Kidney (tissue), 14 donors: ENCODE data around the gene BLVRA. TPM values are rescaled to one million over a fixed set of nuclear protein-coding genes. Genes with fewer than 3 reads are reported as not detected.
A peak's percentile ranks its signal among the peaks of the same experiment; 100 is the strongest.

ENCODE experiments used
- DNase-seq, 5 donors: peaks; one replicate each; pipeline ENCODE4 v3.0.0-alpha.2; 2013 to 2020
- FAIRE-seq: peaks from 2 replicates; lab custom pipeline; 2012; peaks lifted over from hg19 to GRCh38; lab: Jason Lieb, UNC
- H3K27ac ChIP-seq, 2 donors: one replicate each; pipeline ENCODE4 v1.7.0; 2013; ENCODE audit warnings: low read depth in 2 of 2, low read length in 2 of 2, inconsistent platforms in 1 of 2
- H3K27me3 ChIP-seq: one replicate; pipeline ENCODE4 v1.7.1; 2013; ENCODE audit warnings: low read length, inconsistent platforms; ENCODE audit not compliant: control insufficient read depth, insufficient read depth
- H3K36me3 ChIP-seq, 3 donors: one replicate each; pipeline versions ENCODE4 v1.7.0 to v1.7.1; 2013; ENCODE audit warnings: low read length in 3 of 3, control low read depth in 1 of 3, inconsistent platforms in 1 of 3; ENCODE audit not compliant: insufficient read depth in 3 of 3, control insufficient read depth in 2 of 3
- H3K4me1 ChIP-seq, 3 donors: one replicate each; pipeline versions ENCODE4 v1.7.0 to v1.7.1; 2013; ENCODE audit warnings: low read length in 3 of 3, inconsistent platforms in 1 of 3, low read depth in 1 of 3; ENCODE audit not compliant: control insufficient read depth in 2 of 3, insufficient read depth in 2 of 3
- H3K4me3 ChIP-seq, 3 donors: one replicate each; pipeline versions ENCODE4 v1.7.0 to v1.8.1; 2013; ENCODE audit warnings: low read length in 3 of 3, control low read depth in 1 of 3, inconsistent platforms in 1 of 3
- H3K9ac ChIP-seq, 3 donors: one replicate each; pipeline versions ENCODE4 v1.7.0 to v1.7.1; 2013; ENCODE audit warnings: low read length in 3 of 3, control low read depth in 1 of 3, inconsistent platforms in 1 of 3
- H3K9me3 ChIP-seq, 3 donors: one replicate each; pipeline versions ENCODE4 v1.7.0 to v1.7.1; 2013; ENCODE audit warnings: low read length in 3 of 3, control low read depth in 1 of 3, inconsistent platforms in 1 of 3; ENCODE audit not compliant: control insufficient read depth in 2 of 3, insufficient read depth in 1 of 3
- intact Hi-C: fragments of 100-400 bp; cut with DNase I; formaldehyde crosslinking; loops from one replicate; pipeline ENCODE4 v1.11.1; 2022
- polyA plus RNA-seq: library from polyadenylated mRNA; stranded (reverse); fragments of 350-450 nt; fragmentation: Illumina TruSeq; extraction: RNeasy Lipid Tissue Mini Kit (QIAGEN cat#74804); gene quantifications from one replicate; pipeline ENCODE4 v1.2.3, GENCODE V29; 2014; ENCODE audit warnings: low read depth, low replicate concordance; ENCODE audit not compliant: insufficient read depth
- total RNA-seq: library from RNA; stranded (reverse); fragmentation: NEBNext Ultra II Directional; extraction: Animal tissue kit (Norgen Biotek cat#: 25700); gene quantifications from one replicate; pipeline ENCODE4 v1.2.1, GENCODE V29; 2021
- TF ChIP-seq, protein P1 (sequence below): IDR thresholded peaks from 3 replicates; pipeline ENCODE4 v1.5.1; 2012; ENCODE audit warnings: mild to moderate bottlenecking, moderate library complexity, borderline replicate concordance; ENCODE audit not compliant: insufficient read depth; ENCODE audit errors: extremely low read depth
- donor health status: control.
- donor health status: control.
- donor health status: control.
- donor health status: control.
- donor health status: control.
- donor health status: DM: yes; HTN: yes; CAD: no.
- donor health status: Normal renal cell carcinoma (clear cell type).

BLVRA gene
- total and polyA plus RNA-seq, 2 donors from 2014 or later = 69.6 to 86.9 TPM

DNA sequence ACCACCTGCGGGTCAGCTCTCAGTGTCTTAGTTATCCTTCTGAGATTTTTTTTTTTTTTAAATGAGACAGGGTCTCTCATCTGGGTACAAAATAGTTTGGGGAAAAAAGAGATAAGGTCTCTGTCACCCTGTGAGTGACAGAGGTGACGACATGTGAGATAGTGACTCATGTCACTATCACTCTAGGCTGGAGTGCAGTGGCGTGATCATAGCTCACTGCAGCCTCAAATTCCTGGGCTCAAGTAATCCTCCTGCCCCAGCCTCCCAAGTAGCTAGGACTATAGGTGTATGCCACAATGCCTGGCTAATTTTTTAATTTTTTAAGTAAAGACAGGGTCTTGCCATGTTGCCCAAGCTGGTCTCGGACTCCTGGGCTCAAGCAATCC, 10.4 kb downstream of the BLVRA start:
- DNase-seq = no peak
- no peaks in the 10 kb centered on the region for H3K9me3 ChIP-seq
- intact Hi-C loops = no loop called here
- TF ChIP-seq, protein P1, sequence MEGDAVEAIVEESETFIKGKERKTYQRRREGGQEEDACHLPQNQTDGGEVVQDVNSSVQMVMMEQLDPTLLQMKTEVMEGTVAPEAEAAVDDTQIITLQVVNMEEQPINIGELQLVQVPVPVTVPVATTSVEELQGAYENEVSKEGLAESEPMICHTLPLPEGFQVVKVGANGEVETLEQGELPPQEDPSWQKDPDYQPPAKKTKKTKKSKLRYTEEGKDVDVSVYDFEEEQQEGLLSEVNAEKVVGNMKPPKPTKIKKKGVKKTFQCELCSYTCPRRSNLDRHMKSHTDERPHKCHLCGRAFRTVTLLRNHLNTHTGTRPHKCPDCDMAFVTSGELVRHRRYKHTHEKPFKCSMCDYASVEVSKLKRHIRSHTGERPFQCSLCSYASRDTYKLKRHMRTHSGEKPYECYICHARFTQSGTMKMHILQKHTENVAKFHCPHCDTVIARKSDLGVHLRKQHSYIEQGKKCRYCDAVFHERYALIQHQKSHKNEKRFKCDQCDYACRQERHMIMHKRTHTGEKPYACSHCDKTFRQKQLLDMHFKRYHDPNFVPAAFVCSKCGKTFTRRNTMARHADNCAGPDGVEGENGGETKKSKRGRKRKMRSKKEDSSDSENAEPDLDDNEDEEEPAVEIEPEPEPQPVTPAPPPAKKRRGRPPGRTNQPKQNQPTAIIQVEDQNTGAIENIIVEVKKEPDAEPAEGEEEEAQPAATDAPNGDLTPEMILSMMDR = no peak
- no peak overlapping the region for H3K27ac ChIP-seq
- no peak overlapping the region for H3K9ac ChIP-seq
- H3K36me3 ChIP-seq = peaks cover 0 to 13% (median 2%) of the 10 kb centered on the region in 3 donors
- H3K4me3 ChIP-seq = no peak overlapping the region
- no peaks in the 10 kb centered on the region for H3K27me3 ChIP-seq
- H3K4me1 ChIP-seq = peaks cover 0 to 13% (median 7%) of the 10 kb centered on the region in 3 donors
- FAIRE-seq = no peak

DNA sequence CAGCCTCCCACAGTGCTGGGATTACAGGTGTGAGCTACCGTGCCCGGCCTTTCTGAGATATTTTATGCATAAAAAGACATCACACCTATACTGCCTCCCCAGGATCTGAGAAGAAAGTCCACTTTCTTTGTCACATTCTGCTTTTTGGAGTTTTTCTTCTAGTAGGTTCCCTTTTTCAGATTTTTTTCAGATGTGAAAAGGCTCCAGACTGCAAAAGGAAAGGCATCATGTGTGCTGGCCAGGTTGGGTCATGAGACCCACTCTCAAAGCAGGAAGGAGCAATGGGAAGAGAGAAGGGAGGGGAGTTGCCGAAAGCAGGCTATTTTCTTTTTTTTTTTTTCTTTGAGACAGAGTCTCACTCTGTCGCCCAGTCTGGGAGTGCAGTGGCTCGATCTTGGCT, 10.8 kb downstream of the BLVRA start:
- no peaks in the 10 kb centered on the region for H3K27me3 ChIP-seq
- H3K36me3 ChIP-seq = peaks cover 0 to 13% (median 2%) of the 10 kb centered on the region in 3 donors
- peaks cover 0 to 13% (median 7%) of the 10 kb centered on the region in 3 donors for H3K4me1 ChIP-seq
- DNase-seq (no peak), FAIRE-seq (no peak)
- H3K9me3 ChIP-seq = no peaks in the 10 kb centered on the region
- H3K4me3 ChIP-seq = no peak overlapping the region
- no peak overlapping the region for H3K27ac ChIP-seq
- H3K9ac ChIP-seq = no peak overlapping the region
- intact Hi-C loops = no loop called here
- TF ChIP-seq, protein P1 = no peak

DNA sequence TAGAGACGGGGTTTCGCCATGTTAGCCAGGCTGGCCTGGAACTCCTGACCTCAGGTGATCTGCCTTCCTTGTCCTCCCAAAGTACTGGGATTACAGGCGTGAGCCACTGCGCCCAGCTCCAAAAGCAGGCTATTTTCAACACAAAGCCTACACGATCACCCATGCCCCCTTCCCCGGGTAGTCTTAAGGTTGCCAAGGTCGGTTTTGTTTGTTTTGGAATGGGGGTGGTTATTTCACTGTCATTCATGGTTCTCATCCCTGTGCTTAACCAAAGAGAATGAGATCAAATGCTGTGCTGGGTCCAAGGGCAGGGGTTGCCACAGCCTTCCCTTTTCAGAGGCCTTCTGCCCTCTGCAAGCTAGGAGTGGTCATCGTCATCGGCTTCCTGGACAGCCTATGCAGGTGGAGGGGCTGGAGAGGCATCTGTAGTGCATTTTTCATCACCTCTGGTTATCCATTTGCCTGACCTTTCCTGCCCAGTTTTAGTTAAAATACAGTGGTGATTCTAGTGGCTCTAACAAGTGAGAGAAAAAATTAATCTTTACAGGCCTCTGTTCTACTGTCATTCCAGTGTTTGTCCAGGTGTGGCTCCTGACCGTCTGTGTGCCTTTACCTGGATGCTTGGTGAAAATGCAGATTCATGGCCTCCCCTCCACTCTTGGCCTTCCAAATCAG, 11.4 kb downstream of the BLVRA start:
- TF ChIP-seq, protein P1 = no peak
- peaks cover 0 to 13% (median 3%) of the 10 kb centered on the region in 3 donors for H3K4me1 ChIP-seq
- H3K9me3 ChIP-seq = no peaks in the 10 kb centered on the region
- peaks cover 0 to 13% (median 2%) of the 10 kb centered on the region in 3 donors for H3K36me3 ChIP-seq
- no peak for FAIRE-seq
- H3K27me3 ChIP-seq = no peaks in the 10 kb centered on the region
- H3K27ac ChIP-seq = no peak overlapping the region
- intact Hi-C loops = no loop called here
- no peak overlapping the region for H3K4me3 ChIP-seq
- H3K9ac ChIP-seq = peak overlapping the region in 1 of 3 donors; percentile 19
- DNase-seq = peak in 1 of 5 donors; percentile 17

DNA sequence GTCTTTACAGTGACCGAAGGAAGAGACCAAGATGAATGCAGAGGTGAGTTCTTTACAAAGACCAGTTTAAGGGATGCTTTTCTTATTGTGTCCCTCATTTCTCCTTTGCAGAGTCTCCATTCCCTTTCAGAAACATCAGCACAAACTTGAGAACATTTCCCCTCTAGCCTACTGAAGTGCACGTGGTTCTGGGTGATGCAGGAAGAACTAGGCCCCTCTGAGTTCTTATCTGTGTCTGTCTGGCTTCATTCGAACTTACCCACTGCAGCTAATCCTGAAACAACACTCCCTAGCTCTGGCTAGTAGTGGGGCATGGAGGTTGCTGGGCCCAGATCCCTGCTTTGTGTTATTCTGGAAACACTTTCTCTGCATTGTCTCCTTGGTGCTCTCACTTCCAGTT, 12.6 kb downstream of the BLVRA start:
- intact Hi-C loops = no loop called here

More for the DNA sequence above, 12.6 kb downstream of the BLVRA start:
- FAIRE-seq (no peak), DNase-seq (no peak)
- Histone ChIP-seq H3K4me1 (peaks cover 0 to 13% (median 2%) of the 10 kb centered on the region in 3 donors), H3K27me3 (no peaks in the 10 kb centered on the region), H3K36me3 (peaks cover 0 to 13% (median 2%) of the 10 kb centered on the region in 3 donors), H3K4me3 (no peak overlapping the region), H3K9ac (no peak overlapping the region), H3K9me3 (no peaks in the 10 kb centered on the region), H3K27ac (no peak overlapping the region)
- TF ChIP-seq, protein P1 = no peak
